Measurements from ENCODE around the gene ATRAID. TPM values are rescaled to one million over a fixed set of nuclear protein-coding genes. Genes with fewer than 3 reads are reported as not detected.
A peak's percentile ranks its signal among the peaks of the same experiment; 100 is the strongest.

ATRAID gene
- total RNA-seq, 4 donors from 2014 or later: 88.3 to 121 (median 101) TPM

- Histone ChIP-seq H3K36me3 (no peaks in the 10 kb centered on the region), H3K27me3 (peaks cover 0 to 41% of the 10 kb centered on the region in 2 donors), H3K9me3 (no peaks in the 10 kb centered on the region), H3K4me1 (peaks cover 0 to 37% (median 22%) of the 10 kb centered on the region in 4 donors), H3K27ac (no peak overlapping the region), H3K4me3 (peak overlapping the region in 1 of 4 donors; percentile 64)
- DNase-seq: no peak
- TF ChIP-seq POLR2A (IDR thresholded peaks at IDR 0.05) (no peak), CTCF (IDR thresholded peaks at IDR 0.05) (no peak)
Measured at GRCh38 chr2:27261241-27261925, 49.5 kb downstream of the ATRAID start.

- H3K4me3 ChIP-seq: peak overlapping the region in 3 of 4 donors; percentile 41 to 66 (median 64)
- no peak for DNase-seq
- H3K27me3 ChIP-seq: peaks cover 0 to 41% of the 10 kb centered on the region in 2 donors
- no peaks in the 10 kb centered on the region for H3K9me3 ChIP-seq
- peaks cover 0 to 37% (median 22%) of the 10 kb centered on the region in 4 donors for H3K4me1 ChIP-seq
- no peak for TF ChIP-seq CTCF (IDR thresholded peaks at IDR 0.05)
- no peak for TF ChIP-seq POLR2A (IDR thresholded peaks at IDR 0.05)
- no peak overlapping the region for H3K27ac ChIP-seq
- H3K36me3 ChIP-seq: no peaks in the 10 kb centered on the region
Measured at GRCh38 chr2:27261926-27262298, 50.1 kb downstream of the ATRAID start.

GRCh38 chr2:27262379-27263286 is 50.8 kb downstream of the ATRAID start, which contains the start of gene SLC30A3:
SLC30A3 (minus strand) TSS chr2:27263047; CDS start chr2:27262906, 141 bp downstream.
- Histone ChIP-seq H3K4me1 (peaks cover 0 to 37% (median 22%) of the 10 kb centered on the region in 4 donors), H3K36me3 (no peaks in the 10 kb centered on the region), H3K27ac (no peak within 1 kb of the TSS), H3K9me3 (no peaks in the 10 kb centered on the region), H3K27me3 (peaks cover 0 to 41% of the 10 kb centered on the region in 2 donors), H3K4me3 (peak within 1 kb of the TSS; percentile 34 to 66 (median 54))
- no peak for TF ChIP-seq CTCF (IDR thresholded peaks at IDR 0.05)
- TF ChIP-seq POLR2A (IDR thresholded peaks at IDR 0.05): no peak
- peak; percentile 61 to 84 (median 78) for DNase-seq

- Histone ChIP-seq H3K4me3 (peak overlapping the region; percentile 34 to 66 (median 54)), H3K36me3 (no peaks in the 10 kb centered on the region), H3K4me1 (peaks cover 0 to 37% (median 22%) of the 10 kb centered on the region in 4 donors), H3K9me3 (no peaks in the 10 kb centered on the region), H3K27ac (no peak overlapping the region), H3K27me3 (peaks cover 0 to 41% of the 10 kb centered on the region in 2 donors)
- no peak for DNase-seq
- no peak for TF ChIP-seq CTCF (IDR thresholded peaks at IDR 0.05)
- no peak for TF ChIP-seq POLR2A (IDR thresholded peaks at IDR 0.05)
Measured at GRCh38 chr2:27263287-27264252, 51.7 kb downstream of the ATRAID start.
